Measurements from ENCODE around the gene ONECUT3.

The ONECUT3 gene

GRCh38 chr19:1811942-1812425 lies 58.7 kb downstream of the ONECUT3 start, which contains the start of gene ATP8B3:
TSS of gene ATP8B3 (minus strand) at chr19:1812276. CDS start at chr19:1811736, 540 bp downstream.
- peak within 1 kb of the TSS; percentile 86 to 94 (median 92) for H3K4me3 Mint-ChIP-seq
- H3K36me3 Mint-ChIP-seq (ENCODE audit: low read depth), result peaks cover 5% of the 10 kb centered on the region
- H3K9me3 Mint-ChIP-seq, result no peaks in the 10 kb centered on the region
- TF ChIP-seq CTCF (IDR thresholded peaks at IDR 0.05; ENCODE audit: unreplicated experiment in 3 of 3), result no peak
- peaks cover 16% of the 10 kb centered on the region for H3K27me3 Mint-ChIP-seq (ENCODE audit: low read depth)
- H3K4me1 Mint-ChIP-seq, result peaks cover 9% of the 10 kb centered on the region
- peak within 1 kb of the TSS; percentile 35 to 82 (median 74) for H3K27ac Mint-ChIP-seq

GRCh38 chr19:1812426-1813191 lies 59.3 kb downstream of the ONECUT3 start:
- H3K27ac Mint-ChIP-seq, result peak overlapping the region; percentile 35 to 82 (median 74)
- H3K4me1 Mint-ChIP-seq, result peaks cover 9% of the 10 kb centered on the region
- H3K9me3 Mint-ChIP-seq, result no peaks in the 10 kb centered on the region
- peak overlapping the region; percentile 86 to 94 (median 92) for H3K4me3 Mint-ChIP-seq
- TF ChIP-seq CTCF (IDR thresholded peaks at IDR 0.05; ENCODE audit: unreplicated experiment in 3 of 3), result peak; percentile 64 to 71 (median 65)
- H3K27me3 Mint-ChIP-seq (ENCODE audit: low read depth), result peaks cover 15% of the 10 kb centered on the region
- peaks cover 5% of the 10 kb centered on the region for H3K36me3 Mint-ChIP-seq (ENCODE audit: low read depth)

GRCh38 chr19:1813192-1814182 lies 60.2 kb downstream of the ONECUT3 start:
- peak overlapping the region in 2 of 3 experiments; percentile 35 to 82 for H3K27ac Mint-ChIP-seq
- H3K9me3 Mint-ChIP-seq, result no peaks in the 10 kb centered on the region
- peak overlapping the region; percentile 86 to 94 (median 92) for H3K4me3 Mint-ChIP-seq
- peaks cover 9% of the 10 kb centered on the region for H3K4me1 Mint-ChIP-seq
- H3K27me3 Mint-ChIP-seq (ENCODE audit: low read depth), result peaks cover 15% of the 10 kb centered on the region
- peak in 1 of 3 experiments; percentile 3 for TF ChIP-seq CTCF (IDR thresholded peaks at IDR 0.05; ENCODE audit: unreplicated experiment in 3 of 3)
- peaks cover 5% of the 10 kb centered on the region for H3K36me3 Mint-ChIP-seq (ENCODE audit: low read depth)

- H3K4me1 Mint-ChIP-seq, result peaks cover 9% of the 10 kb centered on the region
- TF ChIP-seq CTCF (IDR thresholded peaks at IDR 0.05; ENCODE audit: unreplicated experiment in 3 of 3), result no peak
- no peaks in the 10 kb centered on the region for H3K9me3 Mint-ChIP-seq
- no peak overlapping the region for H3K27ac Mint-ChIP-seq
- H3K36me3 Mint-ChIP-seq (ENCODE audit: low read depth), result peaks cover 5% of the 10 kb centered on the region
- no peak overlapping the region for H3K4me3 Mint-ChIP-seq
- peaks cover 12% of the 10 kb centered on the region for H3K27me3 Mint-ChIP-seq (ENCODE audit: low read depth)
Measured at GRCh38 chr19:1814391-1814790, 61.1 kb downstream of the ONECUT3 start.

DNA sequence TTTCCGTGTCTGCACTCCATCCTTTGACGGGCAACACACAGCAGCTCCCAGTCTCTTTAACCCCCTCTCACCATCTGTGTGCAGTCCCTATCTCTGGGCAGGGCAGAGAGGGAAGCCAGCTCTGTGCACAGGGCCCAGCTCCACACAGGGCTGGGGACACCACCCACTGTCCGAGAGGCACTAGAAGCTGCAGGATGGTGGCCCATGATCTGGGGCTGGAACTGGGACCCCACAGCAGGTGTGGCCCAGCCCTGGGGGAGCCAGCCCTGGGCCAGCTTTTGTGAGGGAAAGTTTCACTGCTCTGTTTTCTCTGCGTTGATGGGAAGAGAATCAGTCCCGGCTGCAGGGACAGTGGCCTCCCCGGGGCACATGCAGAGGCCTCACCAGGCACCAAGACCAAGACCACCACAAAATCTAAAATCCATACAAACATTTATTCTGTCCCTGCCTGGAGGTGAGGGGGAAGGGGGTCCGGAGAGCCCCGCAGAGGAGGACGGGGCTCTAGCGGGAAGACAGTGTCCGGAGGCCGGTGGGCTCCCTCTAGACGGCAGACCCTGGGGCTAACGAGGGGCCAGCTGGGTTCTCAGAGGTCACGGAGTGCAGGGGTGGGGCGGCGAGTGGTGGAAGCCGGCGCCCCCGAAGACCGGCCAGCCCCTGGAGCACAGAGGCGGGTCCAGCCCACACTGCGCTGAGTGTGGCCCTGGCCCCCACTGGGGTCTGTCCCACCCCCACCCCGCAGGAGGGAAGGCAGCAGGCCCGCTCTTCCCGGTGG lies 61.7 kb downstream of the ONECUT3 start:
- Mint-ChIP-seq H3K4me1 (peaks cover 9% of the 10 kb centered on the region), H3K36me3 (ENCODE audit: low read depth) (peaks cover 6% of the 10 kb centered on the region), H3K27ac (no peak overlapping the region), H3K4me3 (no peak overlapping the region), H3K27me3 (ENCODE audit: low read depth) (peaks cover 12% of the 10 kb centered on the region), H3K9me3 (no peaks in the 10 kb centered on the region)
- no peak for TF ChIP-seq CTCF (IDR thresholded peaks at IDR 0.05; ENCODE audit: unreplicated experiment in 3 of 3)
